K562 (cell line): ENCODE results near the gene HSDL2. TPM values are rescaled to one million over a fixed set of nuclear protein-coding genes. Genes with fewer than 3 reads are reported as not detected.

Experiments
- CBX3 ChIP-seq, 2 experiments: IDR thresholded peaks; 1 replicate in 1 of 2; 2 replicates in 1 of 2; pipeline ENCODE4 v1.6.1; 2012; ENCODE audit warnings: inconsistent platforms in 2 of 2, low read length in 2 of 2, borderline replicate concordance in 1 of 2, control low read depth in 1 of 2
- CC2D1A ChIP-seq: fragments of 450-650 bp; IDR thresholded peaks from 2 replicates; pipeline ENCODE4 v1.6.1; 2017; ENCODE audit warnings: mild to moderate bottlenecking
- GTF2B ChIP-seq: IDR thresholded peaks from 2 replicates; pipeline ENCODE4 v1.6.1; 2011; ENCODE audit not compliant: insufficient read length; ENCODE audit errors: extremely low read depth
- MGA ChIP-seq: fragments of 450-650 bp; IDR thresholded peaks from 2 replicates; pipeline ENCODE4 v1.6.1; 2016; ENCODE audit warnings: mild to moderate bottlenecking, moderate library complexity
- NKRF ChIP-seq: fragments of 450-650 bp; IDR thresholded peaks from 2 replicates; pipeline ENCODE4 v1.6.1; 2016; ENCODE audit warnings: borderline replicate concordance
- PHF20 ChIP-seq: fragments of 450-650 bp; IDR thresholded peaks from 2 replicates; pipeline ENCODE4 v1.6.1; 2018; ENCODE audit not compliant: partially characterized antibody
- PHF8 ChIP-seq: fragments of 200-600 bp; sonication (generic); IDR thresholded peaks from 2 replicates; pipeline ENCODE4 v1.6.1; 2012; ENCODE audit warnings: mixed run types, mild to moderate bottlenecking, inconsistent platforms, low read length, moderate library complexity, borderline replicate concordance
- THAP12 ChIP-seq: fragments of 250-450 bp; sonication (Bioruptor Pico); IDR thresholded peaks from 2 replicates; pipeline ENCODE4 v1.9.0; 2021; ENCODE audit warnings: mild to moderate bottlenecking, inconsistent platforms
- TRIM24 ChIP-seq, 2 experiments: fragments of 450-650 bp; IDR thresholded peaks; 2 replicates each; pipeline ENCODE4 v1.6.1; 2016
- ZSCAN29 ChIP-seq: fragments of 450-650 bp; IDR thresholded peaks from 2 replicates; pipeline ENCODE4 v1.6.1; 2017
- polyA plus RNA-seq, 8 experiments: library from polyadenylated mRNA; depleted of rRNA in 4 of 8; stranded (reverse) in 5 of 8; unstranded in 3 of 8; fragments of >200 nt; fragmentation: Nextera tagmentation in 2 of 8; fragmentation: Illumina TruSeq in 1 of 8; extraction: Ambion mirVana in 2 of 8; extraction: Trizol in 1 of 8; gene quantifications; 2 replicates each; pipeline versions ENCODE4 v1.2.1 to v1.2.3, GENCODE V29; 2011 to 2014; ENCODE audit warnings: inconsistent platforms in 1 of 8, missing spikeins in 1 of 8
- total RNA-seq, 7 experiments: library from RNA; depleted of rRNA in 6 of 7; stranded (reverse); fragments of >200 nt in 6 of 7; fragmentation: Illumina TruSeq in 2 of 7; extraction: Trizol in 2 of 7; gene quantifications; 2 replicates each; pipeline versions ENCODE4 v1.2.1 to v1.2.3, GENCODE V29; 2011 to 2021; ENCODE audit warnings: low replicate concordance in 1 of 7

HSDL2 gene
- total and polyA plus RNA-seq, 9 of the 15 experiments (the other 6 are each of a cell fraction or from before 2014, with no cell fraction given) = 22.8 to 74.1 (median 35.6) TPM

- TF ChIP-seq GTF2B (no peak), TRIM24 (IDR thresholded peaks at IDR 0.05) (peak in 1 of 2 experiments; percentile 45; a peak in 1 of 4 replicates), CC2D1A (peak; percentile 77), ZSCAN29 (peak; percentile 89), PHF8 (peak; percentile 98), THAP12 (CRISPR knock-in tag) (peak; percentile 89), NKRF (peak; percentile 86), MGA (peak; percentile 99), PHF20 (peak; percentile 92), CBX3 (IDR thresholded peaks at IDR 0.05; ENCODE audit: borderline replicate concordance in 1 of 2, low read length in 2 of 2) (peak in 1 of 2 experiments; percentile 94; a peak in 1 of 3 replicates)
Measured at GRCh38 chr9:112486221-112487007, 106.5 kb downstream of the HSDL2 start, which contains the start of gene KIAA1958 (continued).
